ENCODE measurements around the gene UPF2.

Gene UPF2

DNA sequence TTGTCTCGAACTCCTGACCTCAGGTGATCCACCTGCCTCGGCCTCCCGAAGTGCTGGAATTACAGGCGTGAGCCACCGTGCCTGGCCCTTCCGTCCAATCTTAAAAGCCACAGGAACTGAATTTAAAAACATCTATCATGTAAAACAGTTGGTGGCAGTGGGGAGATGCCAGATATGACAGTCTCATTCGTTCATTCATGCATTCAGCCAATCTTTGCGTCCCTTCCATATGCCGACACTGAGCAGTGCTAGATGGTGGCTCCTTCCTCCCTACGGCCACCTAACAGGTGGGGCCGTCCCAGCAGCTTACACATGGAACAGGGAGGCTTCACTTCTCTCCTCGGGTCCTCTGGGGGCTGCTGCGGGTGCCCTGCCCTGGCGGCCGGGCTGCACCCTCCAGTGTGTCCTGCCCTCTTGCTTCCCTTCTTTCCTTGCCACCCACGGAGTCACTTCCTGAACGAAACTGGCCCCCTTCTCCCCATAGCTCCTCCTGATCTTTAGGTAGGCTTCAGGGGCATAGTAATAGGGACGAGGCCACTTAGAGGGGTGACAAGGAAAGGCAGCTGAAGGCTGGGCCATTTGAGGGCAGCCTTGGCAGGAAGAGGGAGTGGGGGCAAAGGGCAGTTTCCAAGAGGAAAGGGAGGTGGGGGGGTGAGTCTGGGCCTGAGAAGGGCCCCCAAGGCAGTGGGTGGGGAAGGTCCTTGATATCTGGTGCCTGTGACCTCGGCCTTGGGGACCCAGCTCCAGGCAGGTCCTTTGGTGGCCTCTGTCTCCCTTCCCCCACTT is 165.6 kb downstream of the UPF2 start:
- no peak overlapping the region for H3K27ac ChIP-seq (ENCODE audit: low read length)
- DNase-seq = no peak
- no peaks in the 10 kb centered on the region for H3F3A ChIP-seq (ENCODE audit: insufficient read depth, low read length)
- H3K4me3 ChIP-seq (ENCODE audit: low read length) = no peak overlapping the region
- H3K9me3 ChIP-seq (replicated peaks; ENCODE audit: insufficient read depth, low read length) = no peaks in the 10 kb centered on the region
- H3K4me2 ChIP-seq (ENCODE audit: low read depth, low read length) = no peak overlapping the region
- H2AFZ ChIP-seq (ENCODE audit: low read length) = no peak overlapping the region
- H3K9me2 ChIP-seq (replicated peaks; ENCODE audit: insufficient read depth, low read length) = no peaks in the 10 kb centered on the region
- no peaks in the 10 kb centered on the region for H3K4me1 ChIP-seq (ENCODE audit: low read length)
- H3K36me3 ChIP-seq (replicated peaks; ENCODE audit: insufficient read depth, low read length) = no peaks in the 10 kb centered on the region
- no peaks in the 10 kb centered on the region for H4K20me1 ChIP-seq (ENCODE audit: insufficient read depth, low read length)
- TF ChIP-seq EZH2 (optimal IDR thresholded peaks at IDR 0.05; ENCODE audit: low read depth, low read length) (no peak), EZH2phosphoT487 (IDR thresholded peaks at IDR 0.05; ENCODE audit: low read length) (no peak), CTCF (IDR thresholded peaks at IDR 0.05; ENCODE audit: low read length) (no peak)
- H3K9ac ChIP-seq (ENCODE audit: low read length) = no peak overlapping the region
- peaks cover 24% of the 10 kb centered on the region for H3K27me3 ChIP-seq (replicated peaks; ENCODE audit: insufficient read depth, low read length)
- no peaks in the 10 kb centered on the region for H3K79me2 ChIP-seq (ENCODE audit: low read length)

- H3K4me2 ChIP-seq (ENCODE audit: low read depth, low read length) = no peak overlapping the region
- DNase-seq = no peak
- no peak overlapping the region for H3K9ac ChIP-seq (ENCODE audit: low read length)
- no peaks in the 10 kb centered on the region for H4K20me1 ChIP-seq (ENCODE audit: insufficient read depth, low read length)
- H3K9me3 ChIP-seq (replicated peaks; ENCODE audit: insufficient read depth, low read length) = no peaks in the 10 kb centered on the region
- no peak overlapping the region for H2AFZ ChIP-seq (ENCODE audit: low read length)
- H3K9me2 ChIP-seq (replicated peaks; ENCODE audit: insufficient read depth, low read length) = no peaks in the 10 kb centered on the region
- peaks cover 24% of the 10 kb centered on the region for H3K27me3 ChIP-seq (replicated peaks; ENCODE audit: insufficient read depth, low read length)
- no peak overlapping the region for H3K27ac ChIP-seq (ENCODE audit: low read length)
- no peak overlapping the region for H3K4me3 ChIP-seq (ENCODE audit: low read length)
- no peaks in the 10 kb centered on the region for H3K36me3 ChIP-seq (replicated peaks; ENCODE audit: insufficient read depth, low read length)
- no peaks in the 10 kb centered on the region for H3K79me2 ChIP-seq (ENCODE audit: low read length)
- no peaks in the 10 kb centered on the region for H3F3A ChIP-seq (ENCODE audit: insufficient read depth, low read length)
- H3K4me1 ChIP-seq (ENCODE audit: low read length) = no peaks in the 10 kb centered on the region
- TF ChIP-seq EZH2phosphoT487 (IDR thresholded peaks at IDR 0.05; ENCODE audit: low read length) = no peak
- no peak for TF ChIP-seq CTCF (IDR thresholded peaks at IDR 0.05; ENCODE audit: low read length)
- no peak for TF ChIP-seq EZH2 (optimal IDR thresholded peaks at IDR 0.05; ENCODE audit: low read depth, low read length)
Measured at GRCh38 chr10:11876324-11876723, 166.3 kb downstream of the UPF2 start.

- no peak for TF ChIP-seq CTCF (IDR thresholded peaks at IDR 0.05; ENCODE audit: low read length)
- TF ChIP-seq EZH2phosphoT487 (IDR thresholded peaks at IDR 0.05; ENCODE audit: low read length) = no peak
- TF ChIP-seq EZH2 (optimal IDR thresholded peaks at IDR 0.05; ENCODE audit: low read depth, low read length) = no peak
Measured at GRCh38 chr10:11875494-11876281, 166.9 kb downstream of the UPF2 start.

More at GRCh38 chr10:11875494-11876281, 166.9 kb downstream of the UPF2 start:
- Histone ChIP-seq H3K27me3 (replicated peaks; ENCODE audit: insufficient read depth, low read length) (peaks cover 24% of the 10 kb centered on the region), H3K4me3 (ENCODE audit: low read length) (no peak overlapping the region), H3F3A (ENCODE audit: insufficient read depth, low read length) (no peaks in the 10 kb centered on the region), H3K36me3 (replicated peaks; ENCODE audit: insufficient read depth, low read length) (no peaks in the 10 kb centered on the region), H3K9me2 (replicated peaks; ENCODE audit: insufficient read depth, low read length) (no peaks in the 10 kb centered on the region), H2AFZ (ENCODE audit: low read length) (no peak overlapping the region), H4K20me1 (ENCODE audit: insufficient read depth, low read length) (no peaks in the 10 kb centered on the region), H3K4me1 (ENCODE audit: low read length) (no peaks in the 10 kb centered on the region), H3K27ac (ENCODE audit: low read length) (no peak overlapping the region), H3K9ac (ENCODE audit: low read length) (no peak overlapping the region), H3K4me2 (ENCODE audit: low read depth, low read length) (no peak overlapping the region), H3K79me2 (ENCODE audit: low read length) (no peaks in the 10 kb centered on the region), H3K9me3 (replicated peaks; ENCODE audit: insufficient read depth, low read length) (no peaks in the 10 kb centered on the region)
- no peak for DNase-seq
